ENCODE measurements around the gene PTPRU.

PTPRU gene

DNA sequence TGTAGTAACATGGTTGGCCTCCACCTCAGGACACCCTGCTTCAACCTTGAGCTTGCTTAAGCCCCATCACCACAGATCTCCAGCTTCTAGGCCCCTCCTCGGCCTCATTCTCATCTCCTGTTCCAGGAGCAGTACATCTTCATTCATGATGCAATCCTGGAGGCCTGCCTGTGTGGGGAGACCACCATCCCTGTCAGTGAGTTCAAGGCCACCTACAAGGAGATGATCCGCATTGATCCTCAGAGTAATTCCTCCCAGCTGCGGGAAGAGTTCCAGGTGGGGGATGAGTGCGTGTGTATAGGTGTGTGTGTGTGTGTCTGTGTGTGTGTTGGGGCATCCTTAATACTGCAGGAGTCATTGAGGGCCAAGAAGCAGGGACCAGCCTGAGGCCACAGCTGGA, 79.6 kb downstream of the PTPRU start:
- DNase-seq: no peak
- H3K9me3 ChIP-seq (ENCODE audit: severe bottlenecking): no peaks in the 10 kb centered on the region
- peaks cover 23% of the 10 kb centered on the region for H3K36me3 ChIP-seq
- H3K27me3 ChIP-seq (ENCODE audit: insufficient read depth, low read depth, severe bottlenecking): no peaks in the 10 kb centered on the region
- TF ChIP-seq, protein P1, sequence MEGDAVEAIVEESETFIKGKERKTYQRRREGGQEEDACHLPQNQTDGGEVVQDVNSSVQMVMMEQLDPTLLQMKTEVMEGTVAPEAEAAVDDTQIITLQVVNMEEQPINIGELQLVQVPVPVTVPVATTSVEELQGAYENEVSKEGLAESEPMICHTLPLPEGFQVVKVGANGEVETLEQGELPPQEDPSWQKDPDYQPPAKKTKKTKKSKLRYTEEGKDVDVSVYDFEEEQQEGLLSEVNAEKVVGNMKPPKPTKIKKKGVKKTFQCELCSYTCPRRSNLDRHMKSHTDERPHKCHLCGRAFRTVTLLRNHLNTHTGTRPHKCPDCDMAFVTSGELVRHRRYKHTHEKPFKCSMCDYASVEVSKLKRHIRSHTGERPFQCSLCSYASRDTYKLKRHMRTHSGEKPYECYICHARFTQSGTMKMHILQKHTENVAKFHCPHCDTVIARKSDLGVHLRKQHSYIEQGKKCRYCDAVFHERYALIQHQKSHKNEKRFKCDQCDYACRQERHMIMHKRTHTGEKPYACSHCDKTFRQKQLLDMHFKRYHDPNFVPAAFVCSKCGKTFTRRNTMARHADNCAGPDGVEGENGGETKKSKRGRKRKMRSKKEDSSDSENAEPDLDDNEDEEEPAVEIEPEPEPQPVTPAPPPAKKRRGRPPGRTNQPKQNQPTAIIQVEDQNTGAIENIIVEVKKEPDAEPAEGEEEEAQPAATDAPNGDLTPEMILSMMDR (IDR thresholded peaks at IDR 0.05; ENCODE audit: low read depth, low read length): no peak
- H3K4me3 ChIP-seq (ENCODE audit: low read depth, low read length): no peak overlapping the region
- no peak overlapping the region for H3K27ac ChIP-seq

DNA sequence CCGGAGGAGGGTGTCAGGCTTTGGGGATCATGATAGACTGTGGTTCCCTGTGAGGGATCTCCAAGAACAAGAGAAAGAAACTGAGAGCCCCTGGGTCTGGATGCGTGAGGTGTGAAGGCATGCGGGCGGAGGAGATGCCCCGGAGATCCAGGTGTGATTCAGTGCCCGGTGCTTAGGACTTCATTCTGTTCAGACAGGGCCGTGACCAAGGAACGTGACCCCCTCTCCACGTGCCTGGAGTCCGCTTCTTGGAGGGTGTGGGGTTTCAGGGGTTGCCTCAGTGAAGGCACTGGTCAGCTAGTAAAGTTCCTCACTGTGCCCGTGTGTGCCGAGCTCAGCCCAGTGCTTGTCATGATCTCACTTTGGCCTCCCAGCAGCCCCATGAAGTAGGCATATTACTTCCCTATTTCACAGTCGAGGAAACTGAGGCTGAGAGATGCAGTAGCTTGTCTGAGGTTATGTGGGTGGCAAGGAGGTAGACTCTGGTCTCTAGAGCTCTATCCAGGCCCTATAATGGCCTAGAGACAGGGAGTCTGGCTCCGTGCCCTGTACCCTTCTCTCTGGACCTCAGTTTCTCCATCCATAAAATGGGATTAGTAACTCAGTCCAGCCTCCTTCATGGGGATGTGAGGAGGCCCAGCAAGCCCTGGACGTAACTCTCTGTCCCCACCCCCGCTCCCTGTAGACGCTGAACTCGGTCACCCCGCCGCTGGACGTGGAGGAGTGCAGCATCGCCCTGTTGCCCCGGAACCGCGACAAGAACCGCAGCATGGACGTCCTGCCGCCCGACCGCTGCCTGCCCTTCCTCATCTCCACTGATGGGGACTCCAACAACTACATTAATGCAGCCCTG, 81.0 kb downstream of the PTPRU start:
- no peak for DNase-seq

DNA sequence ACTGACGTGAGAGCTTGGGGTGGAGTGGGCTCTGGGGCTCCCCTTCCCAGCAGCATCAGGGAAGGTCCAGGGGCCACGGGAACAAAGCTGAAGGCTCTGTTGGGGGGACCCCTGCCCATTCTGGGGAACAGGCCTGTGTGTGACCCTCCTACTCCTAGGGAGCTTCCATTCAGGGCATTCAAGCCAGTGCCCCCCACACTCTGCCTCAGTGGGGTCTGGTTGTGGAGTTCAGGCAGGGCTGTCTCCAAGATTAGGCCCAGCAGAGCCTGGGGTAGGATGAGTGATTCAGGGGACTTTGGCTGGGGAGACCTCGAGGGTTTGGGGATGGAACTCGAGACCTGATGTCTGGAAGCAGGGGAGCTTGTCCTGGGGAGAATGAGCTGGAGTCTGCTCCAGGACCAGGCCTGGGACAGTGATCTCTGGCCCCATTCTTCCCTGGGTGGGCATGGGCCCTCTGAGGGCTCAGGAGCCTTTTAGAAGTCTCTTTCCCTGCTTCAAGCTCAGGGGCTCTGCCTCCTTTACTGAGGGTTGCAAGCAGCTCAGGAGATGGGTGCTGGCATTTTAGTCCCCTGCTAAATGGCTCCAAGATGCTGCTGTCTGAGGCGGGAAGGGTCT, 81.7 kb downstream of the PTPRU start:
- H3K36me3 ChIP-seq: peaks cover 23% of the 10 kb centered on the region
- no peaks in the 10 kb centered on the region for H3K9me3 ChIP-seq (ENCODE audit: severe bottlenecking)
- no peak overlapping the region for H3K4me3 ChIP-seq (ENCODE audit: low read depth, low read length)
- no peak overlapping the region for H3K27ac ChIP-seq
- TF ChIP-seq, protein P1 (IDR thresholded peaks at IDR 0.05; ENCODE audit: low read depth, low read length): no peak
- no peaks in the 10 kb centered on the region for H3K27me3 ChIP-seq (ENCODE audit: insufficient read depth, low read depth, severe bottlenecking)
- no peak for DNase-seq

More for the DNA sequence above, 81.0 kb downstream of the PTPRU start:
- TF ChIP-seq, protein P1 (IDR thresholded peaks at IDR 0.05; ENCODE audit: low read depth, low read length): no peak
- Histone ChIP-seq H3K27ac (no peak overlapping the region), H3K9me3 (ENCODE audit: severe bottlenecking) (no peaks in the 10 kb centered on the region), H3K4me3 (ENCODE audit: low read depth, low read length) (no peak overlapping the region), H3K27me3 (ENCODE audit: insufficient read depth, low read depth, severe bottlenecking) (no peaks in the 10 kb centered on the region), H3K36me3 (peaks cover 23% of the 10 kb centered on the region)

DNA sequence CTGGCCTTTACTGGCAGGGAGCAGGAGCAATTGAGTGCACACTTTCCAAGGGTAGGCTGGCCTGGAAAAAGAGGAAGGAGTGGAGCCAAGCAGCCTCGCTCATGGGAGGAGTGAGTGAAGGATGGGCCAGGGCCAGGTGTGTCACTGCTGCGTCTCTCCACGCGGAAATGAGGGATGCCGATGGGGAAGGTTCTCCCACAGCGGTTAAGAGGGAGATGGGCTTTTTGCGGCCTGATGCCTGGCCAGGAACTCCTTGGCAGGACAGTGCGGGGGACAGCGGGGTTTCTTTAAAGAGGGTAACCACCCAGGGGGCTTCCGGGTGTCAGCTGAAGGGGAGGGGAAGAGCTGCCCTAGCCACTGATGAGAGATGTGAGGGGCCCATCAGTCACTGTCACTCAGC, 82.4 kb downstream of the PTPRU start:
- Histone ChIP-seq H3K27ac (no peak overlapping the region), H3K9me3 (ENCODE audit: severe bottlenecking) (no peaks in the 10 kb centered on the region), H3K27me3 (ENCODE audit: insufficient read depth, low read depth, severe bottlenecking) (no peaks in the 10 kb centered on the region), H3K36me3 (peaks cover 23% of the 10 kb centered on the region), H3K4me3 (ENCODE audit: low read depth, low read length) (no peak overlapping the region)
- TF ChIP-seq, protein P1 (IDR thresholded peaks at IDR 0.05; ENCODE audit: low read depth, low read length): no peak
- no peak for DNase-seq

DNA sequence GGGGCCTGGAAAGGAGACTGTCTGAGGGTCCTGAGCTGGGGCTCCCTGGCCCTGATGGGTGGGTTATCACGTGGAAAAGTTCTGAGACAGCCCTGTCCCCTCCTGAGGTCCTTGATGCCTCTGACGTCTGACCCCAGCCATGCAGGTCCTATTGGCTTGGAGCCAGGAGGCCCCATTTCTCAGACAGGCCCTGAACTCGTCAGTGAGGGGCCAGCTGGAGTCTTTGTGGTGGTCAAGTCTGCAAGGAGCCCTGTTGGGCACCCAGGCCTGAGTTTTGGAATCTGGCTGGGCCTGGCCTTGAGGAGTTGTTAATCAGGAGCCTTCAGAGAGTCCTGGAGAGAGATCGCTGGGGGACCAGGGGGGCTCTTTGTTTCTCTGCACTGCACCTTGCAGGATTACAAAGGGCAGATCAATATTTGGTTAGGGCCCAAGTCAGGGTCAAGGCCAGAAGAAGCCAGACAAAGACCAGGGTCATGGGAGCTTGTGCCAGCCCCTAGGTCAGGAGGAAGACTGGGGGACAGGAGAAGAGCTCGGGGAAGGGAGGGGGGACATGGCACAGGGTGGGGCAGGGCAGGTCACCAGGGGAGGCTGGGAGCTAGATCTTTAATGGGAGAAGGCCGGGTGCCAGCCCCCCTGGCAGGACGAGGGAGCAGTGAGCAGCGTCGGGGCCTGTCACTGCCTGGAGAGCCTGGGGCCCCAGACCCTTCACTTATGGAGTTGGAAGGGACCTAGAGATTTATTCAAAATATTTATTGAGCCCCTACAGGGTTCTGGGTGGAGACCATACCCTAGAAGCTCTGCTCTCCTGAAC, 83.2 kb downstream of the PTPRU start:
- Histone ChIP-seq H3K4me3 (ENCODE audit: low read depth, low read length) (no peak overlapping the region), H3K9me3 (ENCODE audit: severe bottlenecking) (no peaks in the 10 kb centered on the region), H3K27me3 (ENCODE audit: insufficient read depth, low read depth, severe bottlenecking) (no peaks in the 10 kb centered on the region), H3K36me3 (peaks cover 17% of the 10 kb centered on the region), H3K27ac (no peak overlapping the region)
- no peak for DNase-seq
- TF ChIP-seq, protein P1 (IDR thresholded peaks at IDR 0.05; ENCODE audit: low read depth, low read length): no peak
